NT2/D1 (cell line): ENCODE measurements around the gene ERICH4.

Source experiments
- YY1 ChIP-seq: IDR thresholded peaks from 2 replicates; pipeline ENCODE4 v1.6.1; 2011; ENCODE audit not compliant: insufficient read length, insufficient read depth
- ZNF274 ChIP-seq: IDR thresholded peaks from 2 replicates; pipeline ENCODE4 v1.6.1; 2011; ENCODE audit warnings: mild to moderate bottlenecking, low read depth, low read length

DNA sequence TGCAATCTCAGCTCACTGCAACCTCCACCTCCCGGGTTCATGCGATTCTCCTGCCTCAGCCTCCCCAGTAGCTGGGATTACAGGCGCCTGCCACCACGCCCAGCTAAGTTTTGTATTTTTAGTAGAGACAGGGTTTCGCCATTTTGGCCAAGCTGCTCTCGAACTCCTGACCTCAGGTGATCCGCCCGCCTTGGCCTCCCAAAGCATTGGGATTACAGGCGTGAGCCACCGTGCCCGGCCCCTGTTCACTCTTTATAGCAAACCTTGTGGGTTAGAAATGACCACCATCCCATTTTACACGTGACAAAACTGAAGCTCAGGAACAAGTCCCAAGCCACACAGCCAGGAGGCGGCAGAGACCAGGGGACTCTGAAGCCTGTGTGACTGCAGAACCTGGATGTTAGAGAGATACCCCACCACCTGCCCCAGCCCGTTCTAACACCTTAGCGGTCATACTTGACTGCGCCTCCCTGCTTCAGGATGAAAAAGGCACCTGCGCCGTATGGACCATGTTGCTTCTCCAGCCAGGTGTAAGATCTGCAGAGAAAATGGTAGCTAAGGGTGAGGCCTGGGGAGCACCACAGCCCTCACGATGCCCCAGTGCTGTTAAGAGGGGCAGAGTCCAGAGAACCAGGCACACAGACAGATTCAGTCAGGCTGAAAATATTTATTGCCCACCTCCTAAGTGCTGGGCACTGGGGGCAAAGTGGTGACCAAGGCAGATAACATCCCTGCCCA lies 6.9 kb upstream of the ERICH4 start:
- TF ChIP-seq ZNF274 (no peak), YY1 (no peak)
